Neuronal stem cell (in vitro differentiated cells): ENCODE results near the gene ANXA6.

Experiments
- DNase-seq: peaks from one replicate; pipeline ENCODE4 v3.0.0-alpha.2; 2013; ENCODE audit warnings: low spot score
- H2AFZ ChIP-seq: one replicate; pipeline ENCODE4 v1.6.1; 2013; ENCODE audit warnings: mild to moderate bottlenecking, low read length, inconsistent platforms
- H2AK5ac ChIP-seq: 2 replicates; pipeline ENCODE4 v1.6.1; 2013; ENCODE audit warnings: low read depth, mild to moderate bottlenecking, inconsistent platforms, low read length, moderate library complexity, mixed read lengths
- H2BK120ac ChIP-seq: 2 replicates; pipeline ENCODE4 v1.6.1; 2013; ENCODE audit warnings: low read depth, mild to moderate bottlenecking, inconsistent platforms, low read length, moderate library complexity, mixed read lengths
- H2BK12ac ChIP-seq: one replicate; pipeline ENCODE4 v1.6.1; 2013; ENCODE audit warnings: low read length, inconsistent platforms
- H2BK15ac ChIP-seq: 2 replicates; pipeline ENCODE4 v1.6.1; 2013; ENCODE audit warnings: mild to moderate bottlenecking, low read length, inconsistent platforms, mixed read lengths
- H2BK5ac ChIP-seq: one replicate; pipeline ENCODE4 v1.6.1; 2013; ENCODE audit warnings: inconsistent platforms, mild to moderate bottlenecking, low read length, moderate library complexity
- H3K14ac ChIP-seq: one replicate; pipeline ENCODE4 v1.6.1; 2013; ENCODE audit warnings: low read length, inconsistent platforms
- H3K18ac ChIP-seq: 2 replicates; pipeline ENCODE4 v1.6.1; 2013; ENCODE audit warnings: low read length, inconsistent platforms
- H3K23ac ChIP-seq: 2 replicates; pipeline ENCODE4 v1.6.1; 2013; ENCODE audit warnings: low read depth, mild to moderate bottlenecking, mixed read lengths, low read length, inconsistent platforms; ENCODE audit not compliant: poor library complexity
- H3K27ac ChIP-seq: replicated peaks from 3 replicates; pipeline ENCODE4 v1.5.1; 2013; ENCODE audit warnings: low read length, inconsistent platforms
- H3K27me3 ChIP-seq, 3 experiments: 2 replicates each; pipeline ENCODE4 v1.6.1; 2013; ENCODE audit warnings: low read length in 3 of 3, mild to moderate bottlenecking in 2 of 3, inconsistent platforms in 1 of 3, low read depth in 1 of 3, mixed read lengths in 1 of 3, moderate library complexity in 1 of 3; ENCODE audit not compliant: control insufficient read depth in 3 of 3, insufficient read depth in 3 of 3
- H3K36me3 ChIP-seq, 2 donors: replicated peaks in 1 of 2; 2 replicates each; pipeline ENCODE4 v1.6.1; 2013; ENCODE audit warnings: low read length in 2 of 2; ENCODE audit not compliant: control insufficient read depth in 2 of 2, insufficient read depth in 2 of 2
- H3K4ac ChIP-seq: 2 replicates; pipeline ENCODE4 v1.6.1; 2013; ENCODE audit warnings: inconsistent platforms, mild to moderate bottlenecking, low read length, moderate library complexity
- H3K4me1 ChIP-seq, 2 donors: 1 replicate in 1 of 2; 2 replicates in 1 of 2; pipeline ENCODE4 v1.6.1; 2013; ENCODE audit warnings: low read length in 2 of 2, low read depth in 1 of 2; ENCODE audit not compliant: control insufficient read depth in 2 of 2, insufficient read depth in 1 of 2
- H3K4me2 ChIP-seq: one replicate; pipeline ENCODE4 v1.6.1; 2013; ENCODE audit warnings: mild to moderate bottlenecking, low read length, inconsistent platforms; ENCODE audit not compliant: insufficient read depth, poor library complexity, severe bottlenecking
- H3K4me3 ChIP-seq, 2 donors: 2 replicates each; pipeline ENCODE4 v1.5.1; 2013; ENCODE audit warnings: low read length in 2 of 2, mild to moderate bottlenecking in 2 of 2, inconsistent platforms in 1 of 2, moderate library complexity in 1 of 2
- H3K79me1 ChIP-seq: one replicate; pipeline ENCODE4 v1.6.1; 2013; ENCODE audit warnings: low read depth, mild to moderate bottlenecking, inconsistent platforms, low read length, moderate library complexity
- H3K9ac ChIP-seq: one replicate; pipeline ENCODE4 v1.6.1; 2013; ENCODE audit warnings: mild to moderate bottlenecking, low read depth, low read length, inconsistent platforms; ENCODE audit not compliant: poor library complexity
- H3K9me3 ChIP-seq, 2 donors: replicated peaks in 1 of 2; 2 replicates each; pipeline versions ENCODE3 to v1.6.1; 2013; ENCODE audit warnings: low read length in 2 of 2, mild to moderate bottlenecking in 2 of 2, inconsistent platforms in 1 of 2, low read depth in 1 of 2, mixed read lengths in 1 of 2, moderate library complexity in 1 of 2; ENCODE audit not compliant: control insufficient read depth in 2 of 2, insufficient read depth in 1 of 2
- H4K8ac ChIP-seq: one replicate; pipeline ENCODE4 v1.6.1; 2013; ENCODE audit warnings: low read depth, mild to moderate bottlenecking, inconsistent platforms, low read length, moderate library complexity
- H4K91ac ChIP-seq: one replicate; pipeline ENCODE4 v1.6.1; 2013; ENCODE audit warnings: low read length, low read depth, mild to moderate bottlenecking, inconsistent platforms; ENCODE audit not compliant: poor library complexity
- WGBS, 2 donors: extraction: QIAGEN DNeasy Blood & Tissue Kit; methylation state at CpG; one replicate each; pipeline ENCODE4 v1.1.7; 2013; ENCODE audit warnings: missing lambda C conversion rate in 2 of 2, mixed read lengths in 1 of 2; ENCODE audit not compliant: insufficient read length in 2 of 2, insufficient replicate concordance in 1 of 2; ENCODE audit errors: extremely low coverage in 2 of 2; 5-methylcytosine and 5-hydroxymethylcytosine counted together

Gene ANXA6

GRCh38 chr5:151183456-151184245 lies 26.1 kb upstream of the ANXA6 start:
- H2BK120ac ChIP-seq: no peak overlapping the region
- no peak overlapping the region for H3K4me3 ChIP-seq
- H3K9me3 ChIP-seq: no peaks in the 10 kb centered on the region
- no peak overlapping the region for H3K23ac ChIP-seq
- no peak overlapping the region for H2BK5ac ChIP-seq
- no peak overlapping the region for H3K4me2 ChIP-seq
- no peak overlapping the region for H2AFZ ChIP-seq
- no peak overlapping the region for H2BK12ac ChIP-seq
- no peak overlapping the region for H4K8ac ChIP-seq
- no CpG with 5 or more reads among the region's 7 CpGs for WGBS, 2 donors
- H3K4me1 ChIP-seq: peaks cover 0 to 1% of the 10 kb centered on the region in 2 donors
- no peaks in the 10 kb centered on the region for H3K36me3 ChIP-seq
- no peak for DNase-seq
- H3K27ac ChIP-seq: no peak overlapping the region
- H2BK15ac ChIP-seq: no peak overlapping the region
- H3K14ac ChIP-seq: no peak overlapping the region
- H3K4ac ChIP-seq: no peak overlapping the region
- no peak overlapping the region for H3K9ac ChIP-seq
- peaks cover 0 to 26% (median 0%) of the 10 kb centered on the region in 3 experiments for H3K27me3 ChIP-seq
- no peak overlapping the region for H4K91ac ChIP-seq
- H2AK5ac ChIP-seq: no peak overlapping the region
- H3K18ac ChIP-seq: peak overlapping the region; percentile 1
- H3K79me1 ChIP-seq: no peaks in the 10 kb centered on the region

GRCh38 chr5:151182976-151183375 lies 25.4 kb upstream of the ANXA6 start:
- DNase-seq: no peak

GRCh38 chr5:151182524-151182900 lies 24.9 kb upstream of the ANXA6 start:
- peak overlapping the region; percentile 9 for H2AK5ac ChIP-seq
- H3K27me3 ChIP-seq: peaks cover 0 to 26% (median 0%) of the 10 kb centered on the region in 3 experiments
- no peak overlapping the region for H3K4me3 ChIP-seq
- no peak overlapping the region for H4K91ac ChIP-seq
- WGBS, 2 donors: no CpG with 5 or more reads among the region's 4 CpGs
- no peaks in the 10 kb centered on the region for H3K36me3 ChIP-seq
- no peak overlapping the region for H3K23ac ChIP-seq
- no peak overlapping the region for H2BK5ac ChIP-seq
- no peak overlapping the region for H2BK12ac ChIP-seq
- H3K4me1 ChIP-seq: peaks cover 0 to 1% of the 10 kb centered on the region in 2 donors
- no peaks in the 10 kb centered on the region for H3K9me3 ChIP-seq
- no peak overlapping the region for H3K18ac ChIP-seq
- no peak for DNase-seq
- H4K8ac ChIP-seq: no peak overlapping the region
- H2AFZ ChIP-seq: no peak overlapping the region
- no peak overlapping the region for H3K4me2 ChIP-seq
- no peak overlapping the region for H3K14ac ChIP-seq
- H2BK120ac ChIP-seq: no peak overlapping the region
- no peaks in the 10 kb centered on the region for H3K79me1 ChIP-seq
- no peak overlapping the region for H3K27ac ChIP-seq
- H2BK15ac ChIP-seq: no peak overlapping the region
- H3K4ac ChIP-seq: no peak overlapping the region
- H3K9ac ChIP-seq: no peak overlapping the region

More at GRCh38 chr5:151182976-151183375, 25.4 kb upstream of the ANXA6 start:
- Histone ChIP-seq H4K91ac (no peak overlapping the region), H2BK12ac (no peak overlapping the region), H3K27me3 (peaks cover 0 to 26% (median 0%) of the 10 kb centered on the region in 3 experiments), H3K9ac (no peak overlapping the region), H3K79me1 (no peaks in the 10 kb centered on the region), H2AFZ (no peak overlapping the region), H3K18ac (no peak overlapping the region), H3K4ac (no peak overlapping the region), H2BK15ac (no peak overlapping the region), H2BK120ac (no peak overlapping the region), H4K8ac (no peak overlapping the region), H3K9me3 (no peaks in the 10 kb centered on the region), H2BK5ac (no peak overlapping the region), H2AK5ac (peak overlapping the region; percentile 9), H3K14ac (no peak overlapping the region), H3K4me1 (peaks cover 0 to 1% of the 10 kb centered on the region in 2 donors), H3K4me2 (no peak overlapping the region), H3K36me3 (no peaks in the 10 kb centered on the region), H3K4me3 (no peak overlapping the region), H3K23ac (no peak overlapping the region), H3K27ac (no peak overlapping the region)
- no CpG with 5 or more reads among the region's 8 CpGs for WGBS, 2 donors

GRCh38 chr5:151181818-151182523 lies 24.4 kb upstream of the ANXA6 start:
- H3K4me3 ChIP-seq: no peak overlapping the region
- no peak overlapping the region for H2BK120ac ChIP-seq
- H2AK5ac ChIP-seq: no peak overlapping the region
- H2BK15ac ChIP-seq: no peak overlapping the region
- H3K9ac ChIP-seq: no peak overlapping the region
- no peak overlapping the region for H2BK12ac ChIP-seq
- H3K14ac ChIP-seq: no peak overlapping the region
- no peak overlapping the region for H4K8ac ChIP-seq
- no peak overlapping the region for H2BK5ac ChIP-seq
- no peaks in the 10 kb centered on the region for H3K79me1 ChIP-seq
- peaks cover 0 to 26% (median 0%) of the 10 kb centered on the region in 3 experiments for H3K27me3 ChIP-seq
- H3K27ac ChIP-seq: no peak overlapping the region
- peaks cover 0 to 1% of the 10 kb centered on the region in 2 donors for H3K4me1 ChIP-seq
- H3K36me3 ChIP-seq: no peaks in the 10 kb centered on the region
- DNase-seq: no peak
- H3K23ac ChIP-seq: no peak overlapping the region
- no peak overlapping the region for H4K91ac ChIP-seq
- no peak overlapping the region for H3K4ac ChIP-seq
- H3K4me2 ChIP-seq: no peak overlapping the region
- no CpG with 5 or more reads among the region's 4 CpGs for WGBS, 2 donors
- no peak overlapping the region for H3K18ac ChIP-seq
- H2AFZ ChIP-seq: no peak overlapping the region
- H3K9me3 ChIP-seq: no peaks in the 10 kb centered on the region
